ENCODE results near the gene GREM1. TPM values are rescaled to one million over a fixed set of nuclear protein-coding genes. Genes with fewer than 3 reads are reported as not detected.

GREM1 gene
- total RNA-seq, 3 donors from 2014 or later = 0.30 to 0.42 (median 0.41) TPM

GRCh38 chr15:32767236-32767635 is 49.4 kb downstream of the GREM1 start:
- Mint-ChIP-seq H3K4me3 (no peak overlapping the region), H3K36me3 (ENCODE audit: insufficient read depth) (no peaks in the 10 kb centered on the region), H3K9me3 (no peaks in the 10 kb centered on the region), H3K4me1 (ENCODE audit: low read depth) (no peaks in the 10 kb centered on the region), H3K27me3 (ENCODE audit: low read depth) (peaks cover 10% of the 10 kb centered on the region)
- DNase-seq = no peak
- ATAC-seq = no peak

GRCh38 chr15:32774022-32774421 is 56.2 kb downstream of the GREM1 start:
- Mint-ChIP-seq H3K4me3 (no peak overlapping the region), H3K4me1 (ENCODE audit: low read depth) (no peaks in the 10 kb centered on the region), H3K36me3 (ENCODE audit: insufficient read depth) (no peaks in the 10 kb centered on the region), H3K9me3 (no peaks in the 10 kb centered on the region), H3K27me3 (ENCODE audit: low read depth) (no peaks in the 10 kb centered on the region)
- DNase-seq (no peak), ATAC-seq (no peak)

- ATAC-seq (no peak), DNase-seq (no peak)
- no peaks in the 10 kb centered on the region for H3K27me3 Mint-ChIP-seq (ENCODE audit: low read depth)
- no peaks in the 10 kb centered on the region for H3K36me3 Mint-ChIP-seq (ENCODE audit: insufficient read depth)
- H3K4me1 Mint-ChIP-seq (ENCODE audit: low read depth) = no peaks in the 10 kb centered on the region
- H3K4me3 Mint-ChIP-seq = no peak overlapping the region
- no peaks in the 10 kb centered on the region for H3K9me3 Mint-ChIP-seq
Observed at GRCh38 chr15:32775103-32775502, 57.3 kb downstream of the GREM1 start.

- DNase-seq (no peak), ATAC-seq (no peak)
- H3K4me3 Mint-ChIP-seq = no peak overlapping the region
- H3K4me1 Mint-ChIP-seq (ENCODE audit: low read depth) = no peaks in the 10 kb centered on the region
- H3K36me3 Mint-ChIP-seq (ENCODE audit: insufficient read depth) = no peaks in the 10 kb centered on the region
- no peaks in the 10 kb centered on the region for H3K9me3 Mint-ChIP-seq
- H3K27me3 Mint-ChIP-seq (ENCODE audit: low read depth) = peaks cover 2% of the 10 kb centered on the region
Observed at GRCh38 chr15:32778391-32779176, 60.8 kb downstream of the GREM1 start.

- no peaks in the 10 kb centered on the region for H3K36me3 Mint-ChIP-seq (ENCODE audit: insufficient read depth)
- no peak for ATAC-seq
- no peak for DNase-seq
- peaks cover 2% of the 10 kb centered on the region for H3K27me3 Mint-ChIP-seq (ENCODE audit: low read depth)
- H3K9me3 Mint-ChIP-seq = no peaks in the 10 kb centered on the region
- H3K4me1 Mint-ChIP-seq (ENCODE audit: low read depth) = no peaks in the 10 kb centered on the region
- H3K4me3 Mint-ChIP-seq = no peak overlapping the region
Observed at GRCh38 chr15:32781781-32782180, 64.0 kb downstream of the GREM1 start.

GRCh38 chr15:32784581-32784980 is 66.8 kb downstream of the GREM1 start:
- no peaks in the 10 kb centered on the region for H3K4me1 Mint-ChIP-seq (ENCODE audit: low read depth)
- no peak for ATAC-seq
- no peaks in the 10 kb centered on the region for H3K36me3 Mint-ChIP-seq (ENCODE audit: insufficient read depth)
- no peaks in the 10 kb centered on the region for H3K9me3 Mint-ChIP-seq
- no peak for DNase-seq
- H3K27me3 Mint-ChIP-seq (ENCODE audit: low read depth) = peaks cover 2% of the 10 kb centered on the region
- H3K4me3 Mint-ChIP-seq = no peak overlapping the region

- no peak for DNase-seq
- no peaks in the 10 kb centered on the region for H3K4me1 Mint-ChIP-seq (ENCODE audit: low read depth)
- H3K4me3 Mint-ChIP-seq = no peak overlapping the region
- H3K27me3 Mint-ChIP-seq (ENCODE audit: low read depth) = no peaks in the 10 kb centered on the region
- no peaks in the 10 kb centered on the region for H3K36me3 Mint-ChIP-seq (ENCODE audit: insufficient read depth)
- ATAC-seq = no peak
- H3K9me3 Mint-ChIP-seq = no peaks in the 10 kb centered on the region
Observed at GRCh38 chr15:32786906-32787305, 69.1 kb downstream of the GREM1 start.

- Mint-ChIP-seq H3K4me1 (ENCODE audit: low read depth) (no peaks in the 10 kb centered on the region), H3K4me3 (no peak overlapping the region), H3K36me3 (ENCODE audit: insufficient read depth) (no peaks in the 10 kb centered on the region), H3K27me3 (ENCODE audit: low read depth) (no peaks in the 10 kb centered on the region), H3K9me3 (no peaks in the 10 kb centered on the region)
- no peak for DNase-seq
- ATAC-seq = no peak
Observed at GRCh38 chr15:32787949-32788348, 70.1 kb downstream of the GREM1 start.

GRCh38 chr15:32790352-32790999 is 72.7 kb downstream of the GREM1 start:
- no peaks in the 10 kb centered on the region for H3K36me3 Mint-ChIP-seq (ENCODE audit: insufficient read depth)
- no peak overlapping the region for H3K4me3 Mint-ChIP-seq
- no peaks in the 10 kb centered on the region for H3K27me3 Mint-ChIP-seq (ENCODE audit: low read depth)
- no peaks in the 10 kb centered on the region for H3K4me1 Mint-ChIP-seq (ENCODE audit: low read depth)
- ATAC-seq (no peak), DNase-seq (no peak)
- H3K9me3 Mint-ChIP-seq = no peaks in the 10 kb centered on the region

GRCh38 chr15:32792436-32792835 is 74.6 kb downstream of the GREM1 start:
- H3K4me3 Mint-ChIP-seq = no peak overlapping the region
- H3K36me3 Mint-ChIP-seq (ENCODE audit: insufficient read depth) = no peaks in the 10 kb centered on the region
- no peaks in the 10 kb centered on the region for H3K4me1 Mint-ChIP-seq (ENCODE audit: low read depth)
- ATAC-seq (no peak), DNase-seq (no peak)
- H3K9me3 Mint-ChIP-seq = no peaks in the 10 kb centered on the region
- H3K27me3 Mint-ChIP-seq (ENCODE audit: low read depth) = no peaks in the 10 kb centered on the region

Other genes starting within 250 kb of the GREM1 start
- 1 to 10 TPM in 2 of 3 donors, under 1 TPM in 1; 0.71 to 1.5 (median 1.0) TPM for gene GOLGA8N, start 124.5 kb upstream of the GREM1 start, total RNA-seq
- 10 to 100 TPM; 22.5 to 32.2 (median 25.2) TPM for gene ARHGAP11A, start 102.5 kb upstream of the GREM1 start, total RNA-seq
- gene SCG5, start 76.3 kb upstream of the GREM1 start, total RNA-seq = under 1 TPM in 2 of 3 donors, not detected in 1; 0.30 to 0.42 TPM

Measured in activated T-cell treated with anti-CD3 and anti-CD28 coated beads, Interleukin-2, amount 50 U/mL, for 4 hours (primary cell).